Karpas-422 (cell line): ENCODE results near the gene VPS37D. TPM values are rescaled to one million over a fixed set of nuclear protein-coding genes. Genes with fewer than 3 reads are reported as not detected.
A peak's percentile ranks its signal among the peaks of the same experiment; 100 is the strongest.

Source experiments
- DNase-seq: peaks from one replicate; pipeline ENCODE4 v3.0.0-alpha.2; 2015
- H2AFZ ChIP-seq: fragments of 200-600 bp; sonication (generic); 2 replicates; pipeline ENCODE4 v1.6.1; 2014; ENCODE audit warnings: antibody characterized with exemption, low read length, mixed read lengths
- H3K27ac ChIP-seq: fragments of 200-600 bp; sonication (generic); 2 replicates; pipeline ENCODE4 v1.5.1; 2014; ENCODE audit warnings: mild to moderate bottlenecking, low read length, moderate library complexity
- H3K27me3 ChIP-seq: fragments of 200-600 bp; sonication (generic); 2 replicates; pipeline ENCODE4 v1.6.1; 2014; ENCODE audit warnings: low read length, mixed read lengths
- H3K36me3 ChIP-seq: fragments of 200-600 bp; sonication (generic); 2 replicates; pipeline ENCODE4 v1.6.1; 2014; ENCODE audit warnings: low read length, mixed read lengths; ENCODE audit not compliant: insufficient read depth
- H3K4me1 ChIP-seq: fragments of 200-600 bp; sonication (generic); 2 replicates; pipeline ENCODE4 v1.6.1; 2014; ENCODE audit warnings: mild to moderate bottlenecking, low read length, mixed read lengths
- H3K4me2 ChIP-seq: fragments of 200-600 bp; sonication (generic); 2 replicates; pipeline ENCODE4 v1.6.1; 2014; ENCODE audit warnings: low read length, low read depth, mild to moderate bottlenecking; ENCODE audit not compliant: poor library complexity, severe bottlenecking
- H3K4me3 ChIP-seq: fragments of 200-600 bp; sonication (generic); 2 replicates; pipeline ENCODE4 v1.5.1; 2014; ENCODE audit warnings: mild to moderate bottlenecking, antibody characterized with exemption, low read length, mixed read lengths
- H3K79me2 ChIP-seq: fragments of 200-600 bp; sonication (generic); 2 replicates; pipeline ENCODE4 v1.6.1; 2014; ENCODE audit warnings: mild to moderate bottlenecking, low read length, mixed read lengths
- H3K9ac ChIP-seq: fragments of 200-600 bp; sonication (generic); 2 replicates; pipeline ENCODE4 v1.6.0; 2014; ENCODE audit warnings: low read length
- H3K9me2 ChIP-seq: fragments of 200-600 bp; sonication (generic), shearing (Covaris generic); replicated peaks from 2 replicates; pipeline ENCODE4 v1.6.0; 2014; ENCODE audit warnings: mild to moderate bottlenecking, low read length, moderate library complexity; ENCODE audit not compliant: insufficient read depth
- H3K9me3 ChIP-seq: fragments of 300-700, 200-600 bp; sonication (generic); 2 replicates; pipeline ENCODE4 v1.6.1; 2014; ENCODE audit warnings: low read length, mixed read lengths
- H4K20me1 ChIP-seq: fragments of 200-600 bp; sonication (generic); 2 replicates; pipeline ENCODE4 v1.6.1; 2014; ENCODE audit warnings: mild to moderate bottlenecking, antibody characterized with exemption, low read length, low read depth; ENCODE audit not compliant: insufficient read depth
- total RNA-seq: library from RNA; depleted of rRNA; stranded (reverse); fragments of >200 nt; shearing (Covaris generic); gene quantifications from 2 replicates; pipeline ENCODE4 v1.2.3, GENCODE V29; 2014; ENCODE audit warnings: low replicate concordance

Gene VPS37D
- total RNA-seq, 1 experiment from 2014 or later: not detected

- Histone ChIP-seq H3K4me2 (no peak overlapping the region), H3K27me3 (no peaks in the 10 kb centered on the region), H3K9me2 (no peaks in the 10 kb centered on the region), H3K27ac (no peak overlapping the region), H3K9ac (no peak overlapping the region), H4K20me1 (peaks cover 3% of the 10 kb centered on the region; the same call in 1 of the 2 replicates), H3K9me3 (no peaks in the 10 kb centered on the region), H3K4me3 (no peak overlapping the region), H3K79me2 (peaks cover 47% of the 10 kb centered on the region), H3K36me3 (peaks cover 14% of the 10 kb centered on the region; the same call in 1 of the 2 replicates), H3K4me1 (peaks cover 11% of the 10 kb centered on the region), H2AFZ (no peak overlapping the region)
- no peak for DNase-seq
Measured at GRCh38 chr7:73688288-73688687, 20.7 kb downstream of the VPS37D start.

GRCh38 chr7:73690646-73691045, 23.0 kb downstream of the VPS37D start:
- H3K9ac ChIP-seq: no peak overlapping the region
- H3K9me2 ChIP-seq: no peaks in the 10 kb centered on the region
- H3K9me3 ChIP-seq: no peaks in the 10 kb centered on the region
- H4K20me1 ChIP-seq: peaks cover 3% of the 10 kb centered on the region; the same call in 1 of the 2 replicates
- no peak overlapping the region for H3K4me2 ChIP-seq
- H3K79me2 ChIP-seq: peaks cover 24% of the 10 kb centered on the region
- H3K27me3 ChIP-seq: no peaks in the 10 kb centered on the region
- no peak overlapping the region for H3K4me3 ChIP-seq
- H3K36me3 ChIP-seq: peaks cover 20% of the 10 kb centered on the region; the same call in 1 of the 2 replicates
- no peaks in the 10 kb centered on the region for H3K4me1 ChIP-seq
- no peak for DNase-seq
- H2AFZ ChIP-seq: no peak overlapping the region
- H3K27ac ChIP-seq: no peak overlapping the region

- Histone ChIP-seq H3K4me3 (no peak overlapping the region), H3K9me2 (no peaks in the 10 kb centered on the region), H3K79me2 (no peaks in the 10 kb centered on the region), H3K9me3 (no peaks in the 10 kb centered on the region), H3K27me3 (no peaks in the 10 kb centered on the region), H3K36me3 (peaks cover 18% of the 10 kb centered on the region; the same call in 1 of the 2 replicates), H4K20me1 (no peaks in the 10 kb centered on the region), H3K4me2 (no peak overlapping the region), H3K4me1 (no peaks in the 10 kb centered on the region), H3K9ac (no peak overlapping the region), H2AFZ (no peak overlapping the region), H3K27ac (no peak overlapping the region)
- DNase-seq: no peak
Measured at GRCh38 chr7:73696372-73696771, 28.7 kb downstream of the VPS37D start.

GRCh38 chr7:73698410-73698809, 30.8 kb downstream of the VPS37D start:
- H3K36me3 ChIP-seq: peaks cover 18% of the 10 kb centered on the region; the same call in 1 of the 2 replicates

GRCh38 chr7:73699370-73700068, 31.9 kb downstream of the VPS37D start:
- Histone ChIP-seq H3K27me3 (no peaks in the 10 kb centered on the region), H3K4me3 (no peak overlapping the region), H3K27ac (no peak overlapping the region), H3K4me2 (no peak overlapping the region), H3K9me2 (no peaks in the 10 kb centered on the region), H3K36me3 (peaks cover 16% of the 10 kb centered on the region; the same call in 1 of the 2 replicates), H3K4me1 (no peaks in the 10 kb centered on the region), H3K9me3 (no peaks in the 10 kb centered on the region), H4K20me1 (no peaks in the 10 kb centered on the region), H2AFZ (no peak overlapping the region), H3K9ac (no peak overlapping the region), H3K79me2 (no peaks in the 10 kb centered on the region)
- no peak for DNase-seq

More at GRCh38 chr7:73698410-73698809, 30.8 kb downstream of the VPS37D start:
- Histone ChIP-seq H3K27me3 (no peaks in the 10 kb centered on the region), H2AFZ (no peak overlapping the region), H3K4me3 (no peak overlapping the region), H3K9ac (no peak overlapping the region), H3K79me2 (no peaks in the 10 kb centered on the region), H3K9me3 (no peaks in the 10 kb centered on the region), H3K4me1 (no peaks in the 10 kb centered on the region), H4K20me1 (no peaks in the 10 kb centered on the region), H3K4me2 (no peak overlapping the region), H3K27ac (no peak overlapping the region), H3K9me2 (no peaks in the 10 kb centered on the region)
- DNase-seq: no peak

GRCh38 chr7:73700069-73700423, 32.4 kb downstream of the VPS37D start:
- Histone ChIP-seq H3K9me2 (no peaks in the 10 kb centered on the region), H3K36me3 (peaks cover 13% of the 10 kb centered on the region; the same call in 1 of the 2 replicates), H3K4me2 (no peak overlapping the region), H2AFZ (no peak overlapping the region), H3K27me3 (no peaks in the 10 kb centered on the region), H3K4me3 (no peak overlapping the region), H3K27ac (no peak overlapping the region), H3K79me2 (no peaks in the 10 kb centered on the region), H3K9me3 (no peaks in the 10 kb centered on the region), H3K9ac (no peak overlapping the region), H4K20me1 (no peaks in the 10 kb centered on the region), H3K4me1 (no peaks in the 10 kb centered on the region)
- no peak for DNase-seq

- no peak overlapping the region for H3K27ac ChIP-seq
- H3K4me2 ChIP-seq: no peak overlapping the region
- H3K9me3 ChIP-seq: no peaks in the 10 kb centered on the region
- H3K27me3 ChIP-seq: no peaks in the 10 kb centered on the region
- no peaks in the 10 kb centered on the region for H3K4me1 ChIP-seq
- H4K20me1 ChIP-seq: no peaks in the 10 kb centered on the region
- H3K4me3 ChIP-seq: no peak overlapping the region
- H2AFZ ChIP-seq: no peak overlapping the region
- no peaks in the 10 kb centered on the region for H3K9me2 ChIP-seq
- peaks cover 12% of the 10 kb centered on the region; the same call in 1 of the 2 replicates for H3K36me3 ChIP-seq
- DNase-seq: no peak
- no peak overlapping the region for H3K9ac ChIP-seq
- H3K79me2 ChIP-seq: no peaks in the 10 kb centered on the region
Measured at GRCh38 chr7:73700581-73701134, 33.0 kb downstream of the VPS37D start.

GRCh38 chr7:73701357-73701995, 33.8 kb downstream of the VPS37D start:
- Histone ChIP-seq H3K27me3 (no peaks in the 10 kb centered on the region), H3K4me2 (no peak overlapping the region), H4K20me1 (0 out of 2 replicates have a peak, but pooled peaks cover 5% of the 10 kb centered on the region), H3K4me1 (no peaks in the 10 kb centered on the region), H3K79me2 (no peaks in the 10 kb centered on the region), H3K9ac (no peak overlapping the region), H3K36me3 (peaks cover 9% of the 10 kb centered on the region; the same call in 1 of the 2 replicates), H3K4me3 (no peak overlapping the region), H2AFZ (no peak overlapping the region), H3K9me2 (no peaks in the 10 kb centered on the region), H3K9me3 (no peaks in the 10 kb centered on the region), H3K27ac (no peak overlapping the region)
- peak; percentile 68 for DNase-seq
